Kasumi-1 (cell line): Measurements from ENCODE around the gene KMT5C.
"Not testable (repeated sequence)": the region's sequence is repeated elsewhere in the genome, so short reads cannot be mapped to it uniquely, and the experiment has no call there.

Experiments used
- DNase-seq, 2 experiments: peaks; one replicate each; lab custom pipeline; 2025; lab: John Stamatoyannopoulos, UW

KMT5C gene

DNA sequence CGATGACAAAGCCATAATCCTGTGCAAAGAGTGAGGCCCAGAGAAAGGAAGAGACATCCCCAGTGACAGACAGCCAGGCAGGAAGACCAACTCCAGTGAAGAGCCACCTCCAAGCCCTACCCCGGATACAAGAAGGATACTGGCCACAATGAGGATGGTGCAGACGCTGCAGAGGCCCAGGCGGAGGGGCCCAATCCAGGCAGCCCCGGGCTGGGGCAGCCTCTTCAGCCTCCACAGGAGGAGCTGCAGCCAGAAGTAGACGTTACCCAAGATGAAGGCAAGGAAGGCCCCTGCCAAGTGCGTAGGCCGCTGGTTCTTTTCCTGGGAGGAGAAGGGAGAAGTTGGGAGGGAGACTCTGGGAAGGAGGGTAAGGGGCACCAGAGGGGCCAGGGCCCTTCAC is 23.0 kb upstream of the KMT5C start:
- no peak for DNase-seq

DNA sequence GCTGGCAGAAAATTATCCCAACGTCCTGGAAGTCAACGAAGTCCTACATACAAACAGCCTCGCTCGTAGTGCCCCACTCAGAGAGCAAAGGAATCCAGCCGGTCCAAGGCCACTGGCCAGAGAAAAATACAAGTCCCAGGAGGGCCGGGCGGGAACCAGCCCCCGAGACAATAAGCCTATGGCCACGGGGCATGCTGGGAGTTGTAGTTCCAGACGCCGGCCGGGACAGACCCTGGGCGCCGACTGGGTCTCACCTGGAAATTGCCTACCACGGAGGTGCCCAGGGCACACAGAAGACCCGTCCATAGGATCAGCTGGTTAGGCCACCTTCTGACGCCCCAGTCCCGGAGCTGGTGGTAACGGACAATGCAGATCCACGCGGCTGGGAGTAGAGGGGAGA is 19.9 kb upstream of the KMT5C start:
- DNase-seq: no peak

DNA sequence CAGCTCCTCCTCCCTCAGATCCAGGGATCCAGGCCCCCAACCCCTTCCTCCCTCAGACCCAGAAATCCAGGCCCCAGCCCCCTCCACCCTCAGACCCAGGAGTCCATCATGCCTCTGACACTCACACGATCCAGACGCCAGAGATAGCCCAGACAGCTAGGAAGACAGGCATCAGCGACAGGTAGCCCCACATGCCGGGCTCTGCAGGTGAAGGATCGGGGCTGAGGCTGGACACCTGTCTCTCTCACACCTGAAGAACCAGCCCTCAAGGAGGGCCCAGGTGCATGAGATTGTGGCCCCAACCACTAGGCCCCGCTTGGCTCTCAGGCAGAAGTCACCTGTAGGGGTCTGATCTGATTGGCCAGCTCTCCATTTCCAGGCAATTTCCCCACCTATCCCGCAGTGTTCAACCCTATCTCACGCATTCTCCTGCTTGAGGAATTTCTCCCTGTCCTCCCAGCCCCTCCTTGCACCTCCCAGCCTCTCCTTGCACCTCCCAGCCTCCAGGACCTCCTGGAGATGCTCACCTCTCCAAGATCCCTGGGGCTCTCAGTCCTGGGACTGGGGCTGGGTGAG is 18.7 kb upstream of the KMT5C start:
- no peak for DNase-seq

DNA sequence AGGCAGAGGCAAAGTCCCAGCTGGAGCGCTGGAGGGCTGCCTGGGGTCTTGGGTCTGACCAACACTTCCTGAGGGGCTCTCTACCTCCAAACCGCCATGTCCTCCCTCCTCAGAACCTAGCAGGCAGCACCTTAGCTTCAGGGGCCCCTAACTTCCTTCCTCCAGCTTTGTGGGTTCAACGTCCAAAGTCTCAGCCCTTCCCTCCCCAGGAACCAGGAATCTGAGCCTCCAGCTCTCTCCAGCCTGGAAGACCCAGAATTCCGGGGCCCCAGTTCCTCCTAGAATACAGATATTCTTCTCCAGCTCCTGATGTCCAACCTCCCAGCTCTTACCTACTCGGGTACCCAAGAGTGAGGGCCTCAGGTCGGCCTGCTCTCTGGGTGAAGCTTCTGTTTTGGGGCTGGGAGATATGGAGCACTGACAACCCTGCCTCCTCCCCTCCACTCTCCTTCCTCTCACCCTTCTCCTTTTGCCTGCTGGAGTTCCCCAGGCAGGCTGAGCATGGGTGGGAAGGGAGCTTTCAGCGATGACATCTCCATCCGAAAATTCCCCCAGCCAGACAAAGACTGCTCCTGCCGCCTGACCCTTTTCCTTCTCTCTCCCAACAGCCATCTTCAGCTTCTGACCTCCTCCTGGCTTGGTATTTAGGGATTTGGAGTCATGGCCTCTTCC is 18.1 kb upstream of the KMT5C start:
- DNase-seq: no peak

DNA sequence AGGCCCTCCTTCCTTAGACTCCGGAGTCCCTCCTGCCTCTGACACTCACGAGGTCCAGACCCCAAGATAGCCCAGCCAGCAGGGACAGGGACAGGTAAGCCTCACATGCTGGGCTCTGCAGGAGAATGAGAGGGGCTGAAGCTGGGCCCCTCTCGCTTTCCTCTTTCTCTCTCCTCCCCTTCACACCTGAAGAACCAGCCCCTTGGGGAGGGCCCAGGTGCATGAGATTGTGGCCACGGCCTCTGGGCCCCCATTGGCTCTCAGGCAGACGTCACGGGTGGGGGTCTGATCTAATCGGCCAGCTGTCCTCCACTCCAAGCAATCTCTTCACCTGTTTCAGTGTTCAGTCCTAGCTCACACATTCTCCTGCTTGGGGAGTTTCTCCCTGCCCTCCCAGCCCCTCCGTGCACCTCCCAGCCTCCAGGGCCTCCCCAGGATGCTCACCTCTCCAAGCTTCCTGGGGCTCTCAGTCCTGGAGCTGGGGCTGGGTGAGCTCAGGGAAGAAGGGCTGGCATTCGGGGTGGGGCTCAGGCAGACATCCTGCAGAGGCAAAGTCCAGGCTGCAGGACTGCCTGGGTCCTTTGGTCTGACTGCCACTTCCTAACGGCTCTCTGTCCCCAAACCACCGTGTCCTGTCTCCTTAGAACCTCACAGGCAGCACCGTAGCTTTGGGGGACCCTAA is 17.3 kb upstream of the KMT5C start:
- no peak for DNase-seq

DNA sequence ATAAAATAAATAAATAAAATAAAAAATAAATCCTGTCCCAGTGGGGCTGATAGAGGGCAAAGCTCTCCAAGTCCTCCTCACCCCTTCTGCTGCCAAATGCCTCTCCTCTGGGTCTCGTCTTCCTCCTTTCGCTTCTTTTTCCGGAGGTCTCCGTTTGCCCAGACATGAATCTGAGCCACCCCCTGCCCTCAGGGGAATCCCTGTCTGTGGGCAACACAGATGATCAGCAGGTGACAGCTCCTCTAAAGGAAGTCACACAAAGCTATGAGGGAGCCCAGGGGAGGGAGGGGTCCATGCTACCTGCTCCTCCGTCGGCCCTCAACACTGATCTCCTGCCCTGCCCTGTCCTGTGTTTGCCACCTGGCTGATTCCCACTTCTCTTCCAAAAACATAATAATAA is 15.0 kb upstream of the KMT5C start:
- no peak for DNase-seq

DNA sequence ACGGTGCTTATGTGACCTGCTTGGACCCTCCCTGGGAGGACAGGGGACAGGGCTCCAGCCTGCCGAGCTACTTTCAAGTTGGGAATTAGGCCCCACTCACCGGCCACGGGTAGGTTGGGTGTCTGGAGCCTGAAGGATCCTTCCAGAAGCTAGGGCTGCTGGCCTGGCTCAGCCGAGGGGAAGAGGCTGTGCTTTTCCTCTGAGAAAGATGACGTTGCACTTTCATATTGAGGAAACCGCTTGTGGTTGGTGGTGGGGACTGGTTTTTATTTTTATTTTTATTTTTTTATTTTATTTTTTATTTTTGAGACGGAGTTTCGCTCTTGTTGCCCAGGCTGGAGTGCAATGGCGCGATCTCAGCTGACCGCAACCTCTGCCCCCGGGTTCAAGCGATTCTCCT is 14.5 kb upstream of the KMT5C start, which contains the start of gene TMEM150B:
TSS of gene TMEM150B (minus strand) at position 170 of the 400 bp plus-strand sequence. CDS start 4,305 bp downstream, outside the sequence.
- no peak for DNase-seq

DNA sequence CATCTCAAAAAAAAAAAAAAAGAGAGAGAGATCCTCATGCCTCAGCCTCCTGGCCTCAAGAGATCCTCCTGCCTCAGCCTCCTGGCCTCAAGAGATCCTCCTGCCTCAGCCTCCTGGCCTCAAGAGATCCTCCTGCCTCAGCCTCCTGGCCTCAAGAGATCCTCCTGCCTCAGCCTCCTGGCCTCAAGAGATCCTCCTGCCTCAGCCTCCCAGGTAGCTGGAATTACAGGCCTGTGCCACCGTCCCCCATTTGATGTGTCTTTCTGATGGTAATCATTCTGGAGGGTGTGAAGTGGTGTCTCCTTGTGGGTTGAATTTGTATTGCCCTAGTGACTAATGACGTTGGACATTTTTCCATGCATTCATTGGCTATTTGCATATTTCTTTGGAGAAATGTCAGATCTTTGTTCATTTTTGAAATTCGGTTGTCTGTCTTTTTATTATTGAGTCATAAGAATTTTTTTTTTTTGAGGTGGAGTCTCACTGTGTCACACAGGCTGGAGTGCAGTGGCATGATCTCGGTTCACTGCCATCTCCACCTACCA is 10.8 kb upstream of the KMT5C start:
- peak; percentile 40 to 68 for DNase-seq

DNA sequence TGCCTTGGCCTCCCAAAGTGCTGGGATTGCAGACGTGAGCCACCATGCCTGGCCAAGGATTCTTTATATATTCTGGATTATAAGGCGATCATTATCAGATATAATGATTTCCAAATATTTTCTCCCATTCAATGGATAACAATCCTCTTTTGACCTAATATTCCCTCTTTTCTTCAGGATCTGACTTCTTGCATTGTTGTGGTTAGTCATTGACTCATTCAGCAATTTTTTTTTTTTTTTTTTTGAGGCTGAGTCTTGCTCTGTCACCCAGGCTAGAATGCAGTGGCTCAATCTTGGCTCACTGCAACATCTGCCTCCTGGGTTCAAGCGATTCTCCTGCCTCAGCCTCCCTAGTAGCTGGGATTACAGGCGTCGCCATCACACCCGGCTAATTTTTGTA is 9.9 kb upstream of the KMT5C start:
- not testable (repeated sequence) for DNase-seq

DNA sequence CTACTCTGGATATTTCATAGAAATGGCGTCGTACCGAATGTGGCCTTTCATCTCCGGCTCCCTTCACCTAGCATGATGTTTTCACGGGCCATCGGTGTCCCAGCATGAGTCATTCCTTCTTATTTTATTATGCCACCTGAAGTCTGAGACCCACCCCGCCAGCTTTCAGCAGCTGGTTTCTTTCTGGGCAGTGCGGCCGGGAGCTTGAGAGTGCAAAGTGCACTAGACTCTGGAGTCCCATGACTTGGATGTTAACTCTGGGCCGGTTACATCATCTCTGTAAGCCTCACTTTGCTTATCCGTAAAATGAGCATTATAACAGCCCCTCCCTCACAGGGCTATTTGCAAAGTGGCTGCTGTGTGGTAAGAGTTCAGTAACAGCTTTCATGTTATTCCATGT is 5.8 kb upstream of the KMT5C start:
- no peak for DNase-seq

DNA sequence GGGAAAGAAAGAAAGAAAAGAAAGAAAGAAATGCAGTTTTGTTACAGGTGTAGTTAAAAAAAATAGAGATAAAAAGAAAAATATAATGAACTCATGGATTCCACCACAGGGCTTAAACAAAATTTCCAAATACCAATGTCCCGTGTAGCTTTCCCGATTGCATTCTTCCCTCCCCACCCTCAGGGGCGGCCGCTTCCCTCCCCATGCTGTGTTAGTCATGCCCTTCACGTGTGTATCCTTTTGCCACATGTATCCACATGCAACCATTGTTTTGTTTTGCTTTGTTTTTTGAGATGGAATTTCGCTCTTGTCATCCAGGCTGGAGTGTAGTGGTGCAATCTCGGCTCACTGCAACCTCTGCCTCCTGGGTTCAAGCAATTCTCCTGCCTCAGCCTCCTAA is 3.6 kb upstream of the KMT5C start:
- DNase-seq: no peak

DNA sequence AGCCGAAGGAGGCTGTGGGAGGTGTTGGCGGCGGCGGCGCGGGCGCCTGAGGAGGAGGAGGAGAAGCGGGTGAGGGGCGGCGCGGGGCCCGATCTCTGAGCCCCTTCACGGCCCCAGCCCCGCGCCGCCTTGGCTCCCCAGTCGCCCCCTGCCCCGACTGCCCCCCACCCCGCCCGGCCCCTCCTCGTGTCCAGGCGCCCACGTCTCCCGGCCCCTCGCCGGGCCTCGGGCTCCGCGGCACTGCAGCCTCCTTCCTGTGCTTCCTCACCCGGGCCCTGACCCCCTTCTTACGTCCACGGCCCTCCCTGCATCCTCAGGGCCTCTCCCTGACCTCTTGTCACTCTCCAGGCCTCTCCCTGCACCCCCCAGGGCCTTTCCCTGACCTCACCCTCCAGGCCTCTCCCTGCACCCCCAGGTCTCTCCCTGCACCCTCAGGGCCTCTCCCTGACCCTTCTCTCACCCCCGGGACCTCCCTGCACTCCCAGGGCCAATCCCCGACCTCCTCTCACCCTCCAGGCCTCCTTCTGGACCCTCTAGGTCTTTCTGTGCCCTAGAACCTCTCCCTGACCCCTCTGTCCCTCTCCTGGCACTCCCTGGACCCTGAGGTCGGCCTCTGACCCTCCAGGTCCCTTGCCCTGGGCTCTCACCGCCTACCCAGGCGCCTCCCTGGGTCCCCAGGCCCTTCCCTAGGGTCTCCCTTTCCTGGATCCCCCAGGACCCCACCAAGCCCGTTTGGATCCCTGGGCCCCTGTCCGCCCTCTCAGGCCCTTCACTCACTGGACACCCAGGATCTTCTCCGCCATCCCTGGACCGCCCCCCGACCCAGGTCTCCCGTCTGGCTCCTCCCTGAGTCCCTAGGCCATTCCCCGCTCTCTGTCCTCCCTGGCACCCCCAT is 460 bp downstream of the KMT5C start:
- DNase-seq: peak in 1 of 2 experiments; percentile 33

DNA sequence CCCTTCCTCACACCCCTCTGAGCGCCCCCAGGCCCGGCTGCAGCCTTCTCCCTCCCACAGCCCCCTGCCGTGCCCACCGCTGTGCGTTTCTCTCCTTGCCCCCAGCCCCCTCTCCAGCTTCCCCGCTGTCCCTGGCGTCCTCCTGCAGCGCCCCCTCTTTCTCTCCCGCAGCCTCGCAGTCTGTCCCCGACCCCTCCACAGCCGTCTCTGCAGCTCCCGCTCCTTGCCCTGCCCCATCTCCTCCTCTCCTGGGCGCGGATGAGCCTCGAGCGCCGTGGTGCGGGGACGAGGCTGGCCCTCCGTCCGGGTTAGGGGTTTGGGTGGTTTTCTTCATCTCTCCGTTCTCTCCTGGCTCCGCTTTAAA is 1.1 kb downstream of the KMT5C start:
- DNase-seq: peak; percentile 29 to 50

DNA sequence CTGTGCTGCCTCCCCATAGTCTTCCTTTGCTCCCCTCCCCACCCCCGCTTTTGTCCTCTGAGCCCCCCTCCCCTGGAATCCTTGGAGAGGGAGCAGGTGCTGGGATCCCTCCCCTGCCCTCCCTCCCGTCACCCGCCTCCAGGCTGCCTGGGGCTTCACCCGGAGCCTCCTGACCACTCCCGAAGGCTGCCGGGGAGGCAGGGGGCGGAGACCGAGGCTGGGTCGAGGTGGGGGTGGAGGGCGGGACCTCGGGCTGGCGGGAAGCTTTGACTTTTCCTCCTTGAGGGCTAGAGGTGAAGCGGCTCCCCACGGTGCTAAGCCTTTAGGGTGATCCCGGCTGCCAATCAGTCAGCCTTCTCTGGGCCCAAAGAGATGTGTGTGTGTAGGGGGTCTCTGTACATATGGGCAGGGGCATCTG is 1.5 kb downstream of the KMT5C start:
- peak; percentile 43 to 50 for DNase-seq

DNA sequence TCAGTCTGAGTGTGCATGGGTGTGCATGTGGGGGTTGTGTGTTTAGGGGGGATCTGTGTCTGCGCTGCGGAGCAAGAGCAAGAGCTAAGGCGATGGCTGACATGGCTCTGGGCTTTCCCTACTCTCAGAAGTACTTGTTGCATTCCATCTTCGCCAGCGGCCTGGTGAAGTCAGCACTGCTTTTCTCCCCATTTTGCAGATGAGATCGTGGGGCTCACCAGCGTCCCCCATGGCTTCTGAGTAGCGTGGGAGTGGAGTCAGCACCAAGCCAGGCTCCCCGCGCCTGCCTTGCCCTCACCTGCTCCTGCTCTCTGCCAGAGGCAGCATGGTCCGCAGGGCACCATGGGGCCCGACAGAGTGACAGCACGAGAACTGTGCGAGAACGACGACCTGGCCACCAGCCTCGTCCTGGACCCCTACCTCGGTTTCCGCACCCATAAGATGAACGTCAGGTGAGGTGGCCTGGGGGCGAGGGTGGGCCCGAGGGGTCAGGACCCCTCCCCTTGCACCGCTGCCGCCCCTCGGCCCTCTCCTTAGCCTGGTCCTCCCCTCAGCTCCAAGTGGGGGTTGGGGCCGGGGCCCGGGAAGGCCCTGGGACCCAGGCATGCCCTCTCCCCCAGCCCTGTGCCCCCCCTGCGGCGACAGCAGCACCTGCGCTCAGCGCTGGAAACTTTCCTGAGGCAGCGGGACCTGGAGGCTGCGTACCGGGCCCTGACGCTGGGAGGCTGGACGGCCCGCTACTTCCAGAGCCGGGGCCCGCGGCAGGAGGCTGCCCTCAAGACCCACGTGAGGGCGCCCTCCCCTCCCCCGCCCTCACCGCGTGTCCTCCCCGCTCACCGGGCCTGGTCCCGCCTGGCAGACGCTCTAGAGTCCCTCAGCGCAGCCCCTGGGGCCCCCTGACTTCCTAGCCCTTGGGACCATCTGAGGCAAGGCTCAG is 2.2 kb downstream of the KMT5C start:
- no peak for DNase-seq

DNA sequence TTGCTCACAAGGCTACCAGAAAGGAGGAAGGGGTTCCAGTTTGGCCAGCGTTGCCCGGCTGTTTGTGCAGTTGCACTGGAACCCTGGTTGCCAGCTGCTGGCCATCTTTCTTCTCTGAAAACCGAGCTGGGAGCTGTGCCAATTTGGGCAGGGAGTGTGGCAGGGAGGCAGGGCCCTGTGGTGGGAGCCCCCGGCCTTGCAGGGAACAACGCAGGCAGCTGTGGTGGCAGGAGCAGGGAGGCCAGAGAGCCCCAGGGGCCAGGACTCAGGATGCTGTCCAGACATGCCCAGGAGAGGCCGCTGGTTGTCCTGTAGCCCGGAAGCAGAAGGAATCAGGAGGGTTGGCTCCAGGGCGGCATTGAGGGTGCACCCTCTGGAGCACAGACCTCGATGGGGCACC is 4.8 kb downstream of the KMT5C start:
- no peak for DNase-seq

DNA sequence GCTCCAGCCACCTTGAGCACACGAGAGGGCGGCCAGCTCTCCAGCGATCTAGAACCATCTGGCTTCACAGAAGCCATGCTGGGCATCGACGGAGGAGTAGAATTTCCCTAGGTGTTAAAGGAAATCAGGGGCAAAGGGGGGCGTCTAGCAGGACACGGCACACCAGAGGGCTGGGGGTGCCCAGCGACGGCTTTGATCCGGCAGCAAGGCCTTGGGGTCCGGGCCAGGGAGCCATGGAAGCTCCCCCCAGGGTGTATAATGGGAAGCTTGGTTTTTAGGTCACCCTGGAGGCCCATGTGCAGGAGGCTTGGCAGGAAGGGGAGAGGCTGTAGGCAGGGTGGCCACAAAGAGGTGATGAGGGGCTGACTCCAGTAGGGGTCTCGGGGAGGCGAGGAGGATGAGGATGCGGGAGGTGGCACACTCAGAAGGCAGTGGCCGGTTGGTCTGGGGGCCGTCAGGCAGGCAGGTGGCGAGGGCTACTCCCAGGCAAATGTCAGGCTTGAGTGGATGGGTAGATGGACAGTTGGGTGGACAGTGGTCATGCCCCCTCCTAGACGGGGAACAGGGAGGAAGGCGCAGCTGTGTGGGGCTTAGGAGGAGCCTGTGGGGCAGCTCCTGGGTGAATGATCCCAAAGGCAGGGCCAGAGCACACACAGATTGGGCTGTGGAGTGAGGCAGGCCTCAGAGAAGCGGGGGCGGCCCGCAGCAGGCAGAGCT is 5.6 kb downstream of the KMT5C start:
- DNase-seq: no peak

DNA sequence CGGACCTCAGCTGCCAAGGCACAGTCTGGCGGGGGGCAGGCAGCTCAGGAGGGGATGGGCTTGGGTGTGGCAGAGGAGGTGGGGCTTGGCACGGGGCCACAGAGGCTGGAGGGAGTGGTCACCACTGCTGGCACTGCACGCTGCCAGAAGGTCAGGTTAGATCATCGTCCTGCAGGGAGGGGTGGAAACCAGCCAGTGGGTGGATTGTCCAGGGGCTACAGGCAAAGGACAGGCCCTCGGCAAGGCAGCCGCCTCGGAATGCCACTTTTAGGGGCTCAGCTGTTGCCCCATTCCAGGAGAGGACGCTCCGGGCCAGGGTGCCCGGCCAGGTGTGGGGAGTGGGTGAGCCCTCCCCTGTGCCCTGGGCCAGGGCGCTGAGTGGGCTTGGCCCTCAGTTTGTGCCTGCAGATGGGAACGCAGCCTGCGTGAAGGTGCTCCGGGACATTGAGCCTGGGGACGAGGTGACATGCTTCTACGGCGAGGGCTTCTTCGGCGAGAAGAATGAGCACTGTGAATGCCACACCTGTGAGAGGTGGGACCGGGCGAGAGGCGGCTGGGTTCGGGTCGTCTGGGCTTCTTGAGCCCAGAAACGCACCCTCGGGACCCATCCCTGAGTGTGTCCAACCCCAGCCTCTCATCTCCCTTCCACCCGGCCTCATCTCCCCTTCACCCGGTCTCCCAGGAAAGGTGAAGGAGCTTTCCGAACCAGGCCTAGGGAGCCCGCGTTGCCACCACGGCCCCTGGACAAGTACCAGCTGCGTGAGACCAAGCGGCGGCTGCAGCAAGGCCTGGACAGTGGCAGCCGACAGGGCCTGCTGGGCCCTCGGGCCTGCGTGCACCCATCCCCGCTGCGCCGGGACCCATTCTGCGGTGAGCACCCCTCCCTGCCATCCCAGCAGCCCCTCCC is 6.4 kb downstream of the KMT5C start:
- no peak for DNase-seq

DNA sequence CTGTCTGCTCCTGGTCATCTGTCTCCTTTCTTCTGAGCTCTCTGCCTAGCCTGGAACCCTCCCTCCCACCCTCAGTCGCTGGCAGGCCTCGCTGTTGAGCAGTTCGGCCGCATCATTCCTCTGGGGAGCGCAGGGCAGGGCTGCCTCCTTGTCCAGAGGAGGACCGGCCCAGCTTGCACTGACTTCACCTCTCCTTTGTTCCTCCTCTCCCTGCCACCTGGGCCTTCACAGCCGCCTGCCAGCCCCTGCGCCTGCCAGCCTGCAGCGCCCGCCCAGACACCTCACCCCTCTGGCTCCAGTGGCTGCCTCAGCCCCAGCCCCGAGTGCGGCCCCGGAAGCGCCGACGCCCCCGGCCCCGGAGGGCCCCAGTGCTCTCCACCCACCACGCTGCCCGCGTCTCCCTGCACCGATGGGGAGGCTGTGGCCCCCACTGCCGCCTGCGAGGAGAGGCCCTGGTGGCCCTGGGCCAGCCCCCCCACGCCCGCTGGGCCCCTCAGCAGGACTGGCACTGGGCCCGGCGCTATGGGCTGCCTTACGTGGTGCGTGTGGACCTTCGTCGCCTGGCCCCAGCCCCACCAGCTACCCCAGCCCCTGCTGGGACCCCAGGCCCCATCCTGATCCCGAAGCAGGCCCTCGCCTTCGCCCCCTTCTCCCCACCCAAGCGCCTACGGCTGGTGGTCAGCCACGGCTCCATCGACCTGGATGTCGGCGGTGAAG is 7.2 kb downstream of the KMT5C start:
- no peak for DNase-seq
